ENCODE data around the gene ST6GAL2.

ST6GAL2 gene

DNA sequence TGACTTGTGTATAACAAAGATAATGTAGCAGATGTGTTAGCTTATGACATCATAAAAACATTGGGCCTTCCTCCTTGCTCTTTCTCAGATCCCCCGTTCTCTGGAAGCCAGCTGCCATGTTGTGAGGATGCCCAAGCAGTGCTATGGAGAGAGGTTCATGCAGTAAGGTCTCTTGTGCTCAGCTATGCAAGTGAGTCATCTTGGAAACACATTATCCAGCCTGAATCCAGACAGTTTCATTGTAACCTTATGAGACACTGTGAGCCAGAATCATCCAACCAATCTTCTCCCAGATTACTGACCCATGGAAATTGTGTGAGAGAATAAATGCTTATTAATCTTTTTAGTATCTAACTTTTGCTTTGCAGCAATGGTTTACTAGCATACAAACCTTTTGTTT, 60.8 kb downstream of the ST6GAL2 start:
- DNase-seq, result no peak

DNA sequence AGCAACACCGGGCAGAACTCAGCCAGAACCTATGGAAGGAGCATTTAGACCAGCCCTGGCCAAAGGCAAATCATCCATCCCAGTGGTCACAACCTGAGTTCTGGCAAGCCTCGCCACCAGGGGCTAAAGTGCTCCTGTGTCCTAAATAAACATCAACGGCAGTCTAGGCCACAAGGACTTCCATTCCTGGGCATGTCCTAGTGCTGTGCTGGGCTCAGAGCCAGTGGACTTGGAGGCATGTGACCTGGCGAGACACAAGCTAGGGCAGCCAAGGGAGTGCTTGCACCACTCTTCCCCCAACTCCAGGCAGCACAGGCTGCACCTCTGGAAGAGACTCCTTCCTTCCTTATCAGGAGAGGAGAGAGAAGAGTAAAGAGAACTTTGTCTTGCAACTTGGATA, 69.0 kb downstream of the ST6GAL2 start:
- no peak for DNase-seq

DNA sequence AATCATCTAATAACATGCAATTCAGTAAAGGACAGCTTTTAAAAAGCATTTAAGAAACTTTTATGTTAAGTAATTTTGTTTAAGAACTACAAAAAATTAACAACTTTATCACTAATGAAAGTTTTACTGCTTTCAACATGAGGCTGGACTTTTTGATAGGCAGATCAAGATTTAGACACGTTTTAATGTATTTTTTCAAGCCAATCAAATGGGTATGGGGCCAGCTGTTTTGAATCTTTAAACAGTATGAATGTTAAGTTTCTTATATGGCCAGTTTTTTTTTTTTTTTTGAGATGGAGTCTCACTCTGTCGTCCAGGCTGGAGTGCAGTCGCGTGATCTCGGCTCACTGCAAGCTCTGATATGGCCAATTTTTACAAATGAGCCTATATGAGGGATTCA, 73.1 kb downstream of the ST6GAL2 start:
- DNase-seq, result no peak

DNA sequence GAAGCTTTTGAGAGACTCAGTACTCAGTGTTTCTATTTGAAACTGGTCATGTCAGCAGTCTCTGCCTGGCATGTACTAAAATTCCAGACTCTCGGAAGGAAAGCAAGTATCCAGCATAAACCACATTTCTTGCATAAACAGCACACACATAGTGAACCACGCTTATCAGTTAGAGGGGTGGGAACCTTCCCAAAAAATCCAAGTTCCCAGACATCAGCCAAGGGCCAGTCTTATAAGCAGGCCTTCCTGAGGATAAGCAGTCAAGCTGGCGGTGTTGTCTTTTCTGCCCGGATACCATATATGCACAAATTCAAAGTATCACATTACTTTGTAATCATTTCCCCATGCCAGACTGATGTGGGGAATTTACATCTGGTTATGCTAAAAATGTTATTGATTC, 73.6 kb downstream of the ST6GAL2 start:
- no peak for DNase-seq

DNA sequence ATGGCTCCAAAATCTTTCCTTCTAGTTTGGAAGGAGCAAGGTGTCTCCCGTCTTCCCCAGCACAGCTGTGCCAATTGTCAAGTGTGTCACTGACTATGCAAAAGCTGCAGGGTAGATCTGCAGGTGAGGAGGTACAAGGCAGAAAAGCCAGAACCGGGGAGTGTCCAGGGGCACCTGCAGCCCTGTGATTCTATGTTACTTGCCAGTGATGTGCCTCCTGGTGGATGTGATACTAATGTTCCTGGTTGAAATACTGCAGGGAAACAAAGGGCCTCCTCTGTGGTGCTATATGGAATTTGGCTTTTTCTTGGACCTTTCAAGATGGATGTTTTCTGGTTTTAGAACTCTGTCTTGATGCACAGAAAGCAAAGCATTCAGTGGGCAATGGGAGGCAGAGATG, 80.3 kb downstream of the ST6GAL2 start:
- no peak for DNase-seq

DNA sequence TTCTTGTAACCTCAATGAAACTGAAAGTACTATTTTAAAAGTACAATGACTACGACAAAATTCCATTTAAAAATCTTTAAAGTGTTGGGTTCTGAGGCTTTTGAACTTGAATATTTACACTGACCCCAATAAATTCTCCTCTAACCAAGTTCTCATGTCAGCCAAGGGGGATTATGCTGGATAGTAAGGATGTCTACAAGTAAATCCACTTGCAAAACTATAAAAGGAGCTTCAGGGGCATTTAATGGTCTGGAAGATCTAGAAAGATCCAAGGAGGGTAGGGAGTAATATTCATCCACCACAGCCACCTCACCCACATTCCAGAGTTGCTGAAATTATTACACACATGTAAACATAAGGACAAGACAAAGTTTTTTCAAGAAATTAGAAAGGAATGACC, 81.8 kb downstream of the ST6GAL2 start:
- DNase-seq, result no peak

DNA sequence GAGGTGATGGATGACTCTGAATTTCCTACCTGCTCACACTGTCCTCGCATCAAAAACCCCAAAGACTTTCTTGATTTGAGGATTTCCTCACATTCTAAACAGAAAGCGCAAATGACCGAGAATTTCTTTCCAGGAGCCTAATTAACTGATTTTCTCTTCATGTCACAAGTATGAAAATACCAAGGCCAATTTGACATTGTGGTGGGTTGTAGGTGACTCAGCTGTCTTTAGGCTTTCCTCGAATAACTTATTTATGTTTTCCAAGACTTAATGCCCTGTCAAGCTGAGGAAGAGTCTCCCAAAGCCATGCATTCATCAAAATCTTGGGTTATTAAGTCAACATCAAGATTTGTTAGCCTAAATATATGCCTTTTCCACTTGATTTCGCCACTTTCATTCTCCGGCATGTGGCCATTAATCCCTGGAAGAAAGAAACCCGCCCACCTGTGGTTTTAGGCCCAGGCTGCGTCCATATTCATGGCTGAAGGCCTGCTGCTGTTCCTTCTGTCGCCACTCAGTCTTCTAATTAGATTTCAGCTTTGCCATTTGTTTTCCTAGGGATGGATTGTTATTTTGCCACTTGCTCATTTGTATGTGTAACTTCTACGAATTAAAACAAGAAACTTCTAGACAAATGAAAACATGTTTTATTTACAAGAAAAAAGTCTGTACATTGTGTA, 84.9 kb downstream of the ST6GAL2 start:
- no peak for DNase-seq

DNA sequence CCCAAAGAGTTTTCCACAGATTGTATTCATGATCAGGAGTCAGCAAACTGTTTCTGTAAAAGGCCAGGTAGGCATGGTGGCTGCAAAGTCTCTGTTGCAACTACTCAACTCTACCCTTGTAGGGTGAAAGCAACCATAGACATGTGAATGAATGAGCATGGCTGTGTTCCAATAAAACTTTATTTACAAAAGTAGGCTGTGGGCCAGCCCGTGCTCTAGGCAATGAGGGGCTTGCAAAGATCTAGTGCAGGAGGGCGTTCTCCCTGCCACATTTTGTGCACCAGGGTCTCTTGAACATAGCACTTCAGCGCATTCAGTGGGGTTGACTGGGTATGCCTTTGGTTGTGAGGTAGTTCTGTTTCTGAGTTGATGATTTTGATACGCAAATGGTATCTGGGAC, 85.8 kb downstream of the ST6GAL2 start:
- no peak for DNase-seq

DNA sequence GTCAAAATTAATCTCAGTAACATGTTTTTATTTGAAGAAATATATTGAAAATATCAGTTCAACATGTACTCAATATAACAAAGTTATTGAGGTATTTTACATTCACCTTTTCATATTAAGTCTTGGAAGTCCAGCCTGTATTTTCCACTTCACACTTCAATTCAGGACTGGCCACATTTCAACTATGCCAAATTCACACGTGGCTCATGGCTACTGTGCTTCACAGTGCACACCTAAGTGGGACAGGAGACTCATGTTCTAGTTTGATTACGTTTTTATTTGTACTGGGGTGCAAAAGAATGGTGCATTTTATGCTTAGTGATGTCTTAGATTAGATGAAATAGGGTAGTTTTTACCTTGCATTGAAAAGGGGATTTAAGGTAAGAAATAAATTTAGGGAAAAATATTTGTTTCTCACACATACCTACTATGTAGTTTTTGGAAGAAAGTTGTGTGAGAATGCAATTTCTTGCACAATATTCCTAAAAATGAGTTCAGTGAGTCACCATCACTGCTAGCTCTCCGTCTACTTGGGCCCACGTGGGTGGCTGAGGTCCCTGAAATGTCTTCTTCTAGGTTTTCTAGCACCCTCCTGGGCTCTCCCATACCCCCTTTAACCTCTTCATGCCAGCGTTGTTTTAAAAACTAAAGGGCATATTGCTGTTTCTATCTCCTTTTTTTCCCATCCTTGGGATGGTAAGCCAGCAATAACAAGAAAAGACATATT, 87.0 kb downstream of the ST6GAL2 start:
- DNase-seq, result no peak

DNA sequence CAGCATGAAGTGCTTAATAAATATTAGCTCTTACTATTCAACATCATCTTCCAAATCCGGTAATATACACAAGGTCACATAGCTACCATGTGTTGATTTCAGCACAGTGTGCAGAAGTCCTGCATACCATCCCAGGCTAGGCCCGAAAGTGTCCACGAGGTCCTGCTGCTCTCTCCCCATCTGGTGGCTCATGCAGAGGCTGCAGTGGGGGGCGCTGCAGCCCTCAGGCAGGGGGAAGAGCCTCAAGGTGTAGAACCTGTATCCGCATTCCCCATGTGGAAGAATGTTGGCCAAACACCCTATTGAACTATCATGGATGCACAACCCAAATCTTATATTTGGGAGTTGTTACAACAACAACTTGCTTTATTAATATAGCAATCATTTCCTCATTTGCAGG, 88.5 kb downstream of the ST6GAL2 start:
- DNase-seq, result no peak

DNA sequence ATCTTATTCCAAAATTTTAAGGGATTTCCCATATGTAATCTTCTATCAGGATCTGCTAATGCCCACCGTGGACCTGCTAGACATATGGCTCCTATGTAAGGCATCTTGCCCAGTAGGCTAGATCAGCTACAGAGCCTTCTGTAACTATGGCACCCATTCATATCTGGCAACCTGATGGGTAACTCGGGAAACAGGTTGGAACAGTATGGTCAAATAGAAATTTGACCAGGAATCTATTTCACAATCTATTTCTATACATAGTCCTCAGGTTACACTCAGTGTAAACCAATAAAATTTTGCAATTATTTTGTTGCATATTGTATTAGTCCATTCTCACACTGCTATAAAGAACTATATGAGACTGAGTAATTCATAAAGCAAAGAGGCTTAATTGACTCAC, 93.3 kb downstream of the ST6GAL2 start:
- DNase-seq, result no peak

DNA sequence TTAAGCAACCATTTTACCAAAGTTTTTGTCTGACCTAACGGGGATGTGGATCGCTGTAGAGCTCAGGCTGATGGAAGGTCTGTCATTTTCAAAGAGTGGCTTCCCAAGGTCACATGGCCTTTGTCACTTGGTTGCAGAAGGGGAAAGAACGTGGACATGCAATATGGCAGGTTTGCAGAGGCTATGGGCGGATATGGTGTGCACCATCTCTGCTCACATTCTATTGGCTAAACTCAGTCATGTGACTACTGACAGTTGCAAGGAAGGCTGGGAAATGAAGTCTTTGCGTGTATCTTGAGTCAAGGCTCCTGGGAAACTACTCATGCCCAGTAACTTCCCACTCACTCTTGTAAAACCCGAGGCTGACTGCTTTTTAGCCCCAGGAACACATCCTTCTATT, 96.8 kb downstream of the ST6GAL2 start:
- DNase-seq, result no peak

DNA sequence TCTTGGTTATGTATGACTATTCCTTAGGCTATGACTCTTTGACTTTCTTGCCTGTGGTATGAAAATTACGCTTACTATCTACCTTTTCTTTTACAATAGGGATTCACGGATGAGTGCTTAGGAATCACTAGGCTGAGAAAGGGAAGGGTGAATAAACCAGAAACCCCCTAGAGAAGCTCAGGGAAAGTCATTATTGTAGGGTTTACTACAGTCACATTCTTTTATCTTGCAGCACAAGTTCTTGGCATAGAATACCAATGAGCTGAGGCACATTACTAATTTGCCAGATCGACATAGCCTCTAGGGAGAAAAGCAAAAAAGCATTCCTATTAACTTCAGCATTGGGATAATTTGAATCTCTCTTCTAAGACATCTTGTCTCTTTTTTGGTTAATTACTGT, 103.3 kb downstream of the ST6GAL2 start:
- no peak for DNase-seq

DNA sequence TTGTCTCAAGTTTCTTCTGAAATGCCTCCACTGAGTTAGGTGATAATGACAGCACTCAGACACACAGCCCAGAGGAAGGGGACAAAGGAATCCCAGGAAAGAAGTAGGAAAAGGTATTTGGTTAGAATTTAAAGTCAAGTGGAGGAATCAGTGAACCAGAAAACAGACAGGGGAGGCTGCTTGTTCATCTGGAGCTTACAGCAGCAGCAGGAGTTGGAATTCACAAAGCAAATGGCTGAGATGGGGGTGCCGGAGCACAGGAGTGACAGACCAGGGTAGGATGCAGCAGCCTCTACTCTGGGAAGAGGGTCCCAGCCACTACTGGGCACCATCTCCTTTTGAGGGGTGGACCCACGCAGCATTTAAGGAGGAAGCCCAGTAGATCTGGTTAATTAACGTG, 104.8 kb downstream of the ST6GAL2 start:
- no peak for DNase-seq

DNA sequence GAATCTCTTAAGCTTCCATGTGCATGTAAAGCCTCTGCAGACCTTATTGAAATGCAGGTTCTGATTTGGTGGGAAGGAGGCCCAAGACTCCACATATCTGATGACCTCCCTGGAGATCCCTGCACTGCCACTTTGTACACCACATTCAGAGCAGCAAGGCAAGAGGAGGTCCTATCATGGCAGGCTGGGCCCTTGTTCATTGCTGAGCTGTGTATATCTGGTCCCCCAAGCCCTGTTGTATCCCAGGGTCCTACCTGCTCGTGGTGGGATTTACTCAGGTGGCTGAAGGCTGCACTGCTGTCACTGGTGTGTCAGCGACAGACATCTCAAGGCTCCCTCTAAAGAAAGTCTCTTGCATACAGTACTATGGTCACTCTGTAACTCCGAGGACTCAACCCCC, 114.2 kb downstream of the ST6GAL2 start:
- no peak for DNase-seq

DNA sequence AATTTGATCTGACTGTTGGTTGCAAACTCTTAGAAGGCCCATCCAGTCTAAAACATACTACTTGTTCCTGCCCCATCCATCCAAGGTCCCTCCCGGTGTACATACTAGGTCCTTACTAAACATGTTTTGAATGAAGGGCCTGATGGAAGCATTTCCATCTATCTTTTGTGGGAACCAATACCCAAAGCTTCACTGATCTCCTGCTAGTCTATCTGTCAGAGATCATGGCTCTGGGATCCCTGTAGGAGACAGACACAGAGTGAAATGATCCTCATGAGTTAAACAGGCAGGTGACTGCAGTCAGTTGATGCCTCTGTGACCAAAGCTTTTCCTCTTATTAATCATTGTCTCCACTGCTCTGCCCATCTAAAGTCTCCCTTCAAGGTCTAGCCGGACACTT, 115.0 kb downstream of the ST6GAL2 start:
- DNase-seq, result no peak

DNA sequence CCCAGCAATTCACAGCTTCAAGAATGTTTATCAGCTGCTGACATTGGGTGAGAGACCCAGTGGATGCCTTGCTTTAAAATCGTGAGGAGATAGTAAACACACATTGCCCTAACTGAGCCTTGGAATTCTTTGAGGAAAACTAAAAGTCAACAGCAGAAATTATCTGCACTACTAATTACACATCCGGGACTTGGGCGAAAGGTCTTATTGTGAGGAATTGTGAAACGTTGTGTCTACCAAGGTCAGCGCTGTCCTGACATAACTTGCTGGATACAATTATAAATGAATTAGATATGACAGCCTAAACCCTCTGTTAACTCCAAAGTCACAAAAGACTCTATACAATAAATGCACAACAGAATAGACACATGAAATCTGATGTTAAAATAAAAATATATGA, 121.4 kb downstream of the ST6GAL2 start:
- no peak for DNase-seq

DNA sequence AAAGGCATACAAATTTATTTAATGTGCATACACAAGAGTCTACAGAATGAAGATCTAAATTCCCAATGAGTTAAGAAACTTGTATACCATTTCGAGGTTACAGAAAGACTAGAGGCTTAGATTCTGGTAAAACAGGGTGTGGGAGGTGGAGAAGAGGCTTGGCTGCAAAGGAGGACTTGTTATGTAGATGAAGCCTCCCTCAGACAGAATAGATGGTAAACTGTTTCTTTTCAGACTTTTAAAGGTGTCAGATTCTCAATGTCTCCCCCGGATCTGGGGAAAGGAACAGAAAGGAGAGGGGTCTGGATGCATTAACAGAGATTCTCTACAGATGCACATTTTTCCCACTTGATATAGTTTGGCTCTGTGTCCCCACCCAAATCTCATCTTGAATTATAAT, 126.0 kb downstream of the ST6GAL2 start:
- DNase-seq, result no peak

DNA sequence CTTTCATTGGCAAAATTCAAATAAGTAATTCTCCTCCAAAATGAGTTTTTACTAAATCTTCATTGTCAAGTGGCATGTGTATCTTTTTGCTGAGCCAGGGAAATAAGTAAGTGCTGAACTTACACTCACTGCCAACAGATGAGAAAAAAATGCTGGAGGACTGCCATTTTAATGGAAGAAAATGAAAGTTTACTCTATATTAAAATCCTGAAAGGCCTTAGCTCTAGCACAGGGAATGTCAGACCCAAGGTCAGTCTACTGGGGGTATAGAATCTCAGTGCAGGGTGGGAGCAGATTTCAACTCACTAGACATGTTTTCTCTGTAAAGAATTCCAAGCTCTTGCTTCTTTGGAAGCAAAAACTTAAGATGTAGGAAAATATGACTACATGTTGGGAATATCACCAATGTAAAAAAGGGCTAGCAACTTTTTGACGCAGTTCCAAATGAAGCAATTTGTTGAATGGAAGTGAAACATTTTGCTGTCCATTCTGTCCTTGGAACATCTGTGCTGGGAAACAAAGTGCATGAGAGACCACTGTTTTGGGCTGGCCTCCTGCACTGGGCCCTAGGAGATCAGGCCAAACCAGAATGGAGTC, 127.0 kb downstream of the ST6GAL2 start:
- no peak for DNase-seq

All from activated effector memory CD4-positive, alpha-beta T cell treated with anti-CD3 and anti-CD28 coated beads, Interleukin-2, amount 50 U/mL, for 16 hours (primary cell).